HFFc6 (cell line): ENCODE results near the gene RANBP17. TPM values are rescaled to one million over a fixed set of nuclear protein-coding genes. Genes with fewer than 3 reads are reported as not detected.

Experiments
- DNase-seq: peaks from one replicate; pipeline ENCODE4 v3.0.0-alpha.2; 2018
- H3K27ac Mint-ChIP-seq: 2 replicates; pipeline ENCODE4 v1.8.0; 2020; ENCODE audit warnings: mild to moderate bottlenecking, mixed read lengths
- H3K27me3 Mint-ChIP-seq: 2 replicates; pipeline ENCODE4 v1.8.0; 2021; ENCODE audit warnings: mild to moderate bottlenecking, moderate library complexity, mixed read lengths; ENCODE audit not compliant: insufficient read depth
- H3K36me3 Mint-ChIP-seq: 2 replicates; pipeline ENCODE4 v1.8.0; 2021; ENCODE audit warnings: low read depth, mixed read lengths
- H3K4me1 Mint-ChIP-seq: 2 replicates; pipeline ENCODE4 v1.8.0; 2020; ENCODE audit warnings: low read depth, mixed read lengths
- H3K4me3 Mint-ChIP-seq: 2 replicates; pipeline ENCODE4 v1.8.0; 2020; ENCODE audit warnings: mild to moderate bottlenecking, moderate library complexity, mixed read lengths
- H3K9me3 Mint-ChIP-seq: 2 replicates; pipeline ENCODE4 v1.8.0; 2020; ENCODE audit warnings: mild to moderate bottlenecking, mixed read lengths
- total RNA-seq, 6 experiments: library from RNA; stranded (reverse); fragmentation: NEBNext Ultra II Directional; extraction: Animal tissue kit (Norgen Biotek cat#: 25700); gene quantifications; 2 replicates in 1 of 6; 3 replicates in 5 of 6; pipeline ENCODE4 v1.2.3, GENCODE V29; 2021
- TF ChIP-seq, protein P1 (sequence below): fragments of 200-600 bp; sonication (generic); IDR thresholded peaks from 2 replicates; pipeline ENCODE4 v1.5.0; 2021; ENCODE audit warnings: antibody characterized with exemption, mild to moderate bottlenecking

The RANBP17 gene
- total RNA-seq, 6 experiments from 2014 or later, result 3.3 to 7.2 (median 4.9) TPM

DNA sequence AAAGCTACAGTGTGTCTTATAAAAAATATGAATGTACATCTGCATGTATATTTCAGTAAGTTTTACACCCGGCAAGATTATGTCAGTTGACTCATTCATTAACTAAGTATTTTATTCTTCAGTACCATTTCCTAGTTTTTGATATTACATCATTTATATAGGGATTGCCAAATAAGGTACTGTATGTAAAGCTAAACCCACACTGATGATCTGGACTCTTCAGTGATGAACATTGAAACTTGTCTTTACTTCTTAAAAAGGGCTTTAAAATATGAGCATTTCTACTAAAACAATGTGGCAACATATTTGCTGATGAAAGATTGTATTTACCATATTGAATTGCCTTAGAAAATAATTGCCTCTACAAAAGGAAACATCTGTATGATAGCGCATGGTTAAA, 295.5 kb downstream of the RANBP17 start:
- Mint-ChIP-seq H3K9me3 (no peaks in the 10 kb centered on the region), H3K4me1 (peaks cover 24% of the 10 kb centered on the region), H3K27me3 (no peaks in the 10 kb centered on the region), H3K36me3 (no peaks in the 10 kb centered on the region), H3K27ac (peak overlapping the region; percentile 1; the same call in 1 of the 2 replicates), H3K4me3 (no peak overlapping the region)
- TF ChIP-seq, protein P1, sequence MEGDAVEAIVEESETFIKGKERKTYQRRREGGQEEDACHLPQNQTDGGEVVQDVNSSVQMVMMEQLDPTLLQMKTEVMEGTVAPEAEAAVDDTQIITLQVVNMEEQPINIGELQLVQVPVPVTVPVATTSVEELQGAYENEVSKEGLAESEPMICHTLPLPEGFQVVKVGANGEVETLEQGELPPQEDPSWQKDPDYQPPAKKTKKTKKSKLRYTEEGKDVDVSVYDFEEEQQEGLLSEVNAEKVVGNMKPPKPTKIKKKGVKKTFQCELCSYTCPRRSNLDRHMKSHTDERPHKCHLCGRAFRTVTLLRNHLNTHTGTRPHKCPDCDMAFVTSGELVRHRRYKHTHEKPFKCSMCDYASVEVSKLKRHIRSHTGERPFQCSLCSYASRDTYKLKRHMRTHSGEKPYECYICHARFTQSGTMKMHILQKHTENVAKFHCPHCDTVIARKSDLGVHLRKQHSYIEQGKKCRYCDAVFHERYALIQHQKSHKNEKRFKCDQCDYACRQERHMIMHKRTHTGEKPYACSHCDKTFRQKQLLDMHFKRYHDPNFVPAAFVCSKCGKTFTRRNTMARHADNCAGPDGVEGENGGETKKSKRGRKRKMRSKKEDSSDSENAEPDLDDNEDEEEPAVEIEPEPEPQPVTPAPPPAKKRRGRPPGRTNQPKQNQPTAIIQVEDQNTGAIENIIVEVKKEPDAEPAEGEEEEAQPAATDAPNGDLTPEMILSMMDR, result no peak
- no peak for DNase-seq

DNA sequence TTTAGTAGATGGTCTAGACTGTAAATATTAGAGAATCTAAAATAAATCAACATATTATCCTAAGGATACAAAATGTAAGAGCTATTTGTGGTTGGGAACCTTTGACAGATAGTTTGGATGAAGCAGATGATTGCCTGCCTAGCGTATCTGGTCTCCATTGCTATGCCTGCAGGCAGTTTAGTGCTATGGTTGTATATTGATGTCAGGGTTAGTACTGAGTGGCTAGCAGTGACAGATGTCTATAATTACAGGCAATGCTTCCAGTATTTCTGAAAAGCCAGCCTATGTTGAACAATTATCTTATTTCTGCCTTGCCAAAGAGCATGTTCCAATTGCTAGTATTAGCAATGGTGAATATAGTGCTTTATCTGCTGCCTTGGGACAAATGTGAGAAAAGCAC, 296.0 kb downstream of the RANBP17 start:
- no peak overlapping the region for H3K27ac Mint-ChIP-seq
- H3K9me3 Mint-ChIP-seq, result no peaks in the 10 kb centered on the region
- DNase-seq, result no peak
- no peaks in the 10 kb centered on the region for H3K27me3 Mint-ChIP-seq
- H3K4me1 Mint-ChIP-seq, result peaks cover 24% of the 10 kb centered on the region
- TF ChIP-seq, protein P1, result no peak
- no peak overlapping the region for H3K4me3 Mint-ChIP-seq
- H3K36me3 Mint-ChIP-seq, result no peaks in the 10 kb centered on the region

DNA sequence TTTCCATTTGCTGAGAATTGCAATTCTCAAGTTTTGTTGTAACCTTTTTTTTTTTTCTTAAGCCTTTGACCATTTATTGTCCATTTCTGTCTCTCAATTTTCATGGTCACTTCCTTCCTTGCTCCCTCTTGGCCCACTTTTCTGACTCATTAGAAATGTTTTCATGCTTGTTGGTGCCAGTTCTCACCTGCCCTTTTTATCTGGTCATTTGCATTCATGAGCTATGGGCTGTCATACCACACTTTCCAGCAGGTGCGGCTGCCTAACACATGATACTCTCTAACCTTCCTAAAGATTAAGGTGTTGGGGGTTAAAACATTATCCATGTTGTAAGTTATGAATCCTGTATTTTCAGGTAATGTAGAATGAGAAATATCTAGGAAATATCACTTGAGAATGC, 296.8 kb downstream of the RANBP17 start:
- Mint-ChIP-seq H3K27ac (no peak overlapping the region), H3K4me3 (no peak overlapping the region), H3K4me1 (peaks cover 24% of the 10 kb centered on the region), H3K9me3 (no peaks in the 10 kb centered on the region), H3K27me3 (no peaks in the 10 kb centered on the region), H3K36me3 (no peaks in the 10 kb centered on the region)
- TF ChIP-seq, protein P1, result no peak
- DNase-seq, result no peak

DNA sequence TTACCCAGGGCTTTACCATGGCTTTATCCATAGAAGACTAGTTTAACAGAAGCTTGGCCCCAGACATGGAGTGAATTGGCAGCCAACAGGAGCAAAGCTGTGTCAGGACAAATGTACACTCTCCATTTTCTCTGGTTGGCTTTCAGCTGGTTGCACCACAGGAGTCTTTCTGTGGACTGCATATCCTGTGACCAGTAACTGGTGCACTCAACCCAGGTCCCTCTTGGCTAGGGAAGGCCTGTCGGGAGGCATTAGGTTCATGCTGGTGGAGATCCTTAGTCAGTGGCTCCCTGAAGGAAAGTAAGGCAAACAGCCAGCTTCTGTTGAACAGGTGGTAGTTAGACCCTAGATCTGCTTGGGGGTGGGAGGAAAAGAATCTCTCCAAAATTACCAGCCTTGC, 300.3 kb downstream of the RANBP17 start:
- Mint-ChIP-seq H3K4me1 (peaks cover 6% of the 10 kb centered on the region), H3K27me3 (no peaks in the 10 kb centered on the region), H3K4me3 (no peak overlapping the region), H3K27ac (no peak overlapping the region), H3K36me3 (no peaks in the 10 kb centered on the region), H3K9me3 (no peaks in the 10 kb centered on the region)
- DNase-seq, result no peak
- TF ChIP-seq, protein P1, result no peak

DNA sequence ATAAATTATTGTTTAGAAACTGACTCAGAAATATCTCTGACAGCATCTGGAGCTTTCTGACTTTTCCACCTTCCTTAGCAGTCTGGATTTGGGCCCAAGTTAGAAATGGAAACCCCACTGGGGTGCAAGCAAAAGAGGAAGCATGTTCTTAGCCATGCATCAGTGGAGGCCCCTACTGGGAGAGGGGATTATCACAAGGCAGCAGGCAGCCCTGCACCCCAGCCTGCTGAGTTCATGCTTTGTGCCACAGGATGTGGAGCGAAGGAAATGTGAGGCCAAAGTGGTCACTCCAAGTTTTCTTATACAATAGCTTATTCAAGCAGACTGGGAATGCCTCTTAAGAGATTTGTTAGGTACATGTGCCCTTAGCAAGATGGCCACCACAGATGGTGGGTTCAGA, 300.8 kb downstream of the RANBP17 start:
- Mint-ChIP-seq H3K36me3 (no peaks in the 10 kb centered on the region), H3K27ac (no peak overlapping the region), H3K9me3 (no peaks in the 10 kb centered on the region), H3K27me3 (no peaks in the 10 kb centered on the region), H3K4me1 (peaks cover 2% of the 10 kb centered on the region), H3K4me3 (no peak overlapping the region)
- TF ChIP-seq, protein P1, result peak; percentile 64
- DNase-seq, result peak; percentile 6

DNA sequence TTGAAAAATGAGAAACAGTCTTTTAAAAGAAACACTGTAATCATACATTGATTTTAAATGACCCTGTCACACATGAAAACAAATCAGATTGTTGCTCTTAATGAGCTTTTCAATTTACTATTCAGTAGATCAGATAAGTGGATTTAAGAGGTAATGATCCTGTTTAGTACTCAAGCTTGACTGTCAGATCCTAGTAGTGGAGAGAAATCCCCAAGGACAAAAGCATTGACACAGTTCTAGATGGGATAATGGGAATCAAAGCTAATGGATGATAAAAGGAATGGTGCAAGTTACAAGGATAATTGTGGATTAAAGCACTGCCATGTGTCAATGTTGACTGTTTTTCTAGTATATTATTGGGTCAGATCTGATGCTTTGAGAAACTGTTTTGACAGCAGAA, 304.9 kb downstream of the RANBP17 start:
- H3K4me3 Mint-ChIP-seq, result no peak overlapping the region
- no peaks in the 10 kb centered on the region for H3K4me1 Mint-ChIP-seq
- no peak for DNase-seq
- no peaks in the 10 kb centered on the region for H3K27me3 Mint-ChIP-seq
- H3K27ac Mint-ChIP-seq, result no peak overlapping the region
- no peaks in the 10 kb centered on the region for H3K9me3 Mint-ChIP-seq
- no peaks in the 10 kb centered on the region for H3K36me3 Mint-ChIP-seq
- TF ChIP-seq, protein P1, result no peak
